NCI-H460 (cell line): Measurements from ENCODE around the gene ARHGAP45. TPM values are rescaled to one million over a fixed set of nuclear protein-coding genes. Genes with fewer than 3 reads are reported as not detected.

Experiments used
- DNase-seq: peaks from one replicate; pipeline ENCODE4 v3.0.0-alpha.2; 2016; ENCODE audit warnings: low read depth; ENCODE audit errors: extremely low read depth
- total RNA-seq: library from RNA; depleted of rRNA; stranded (reverse); fragments of >200 nt; shearing (Covaris generic); gene quantifications from 2 replicates; pipeline ENCODE4 v1.2.3, GENCODE V29; 2014

Gene ARHGAP45
- total RNA-seq, 1 experiment from 2014 or later: 0.92 TPM

- DNase-seq: no peak
These were observed 13.5 kb upstream of the ARHGAP45 start for GRCh38 chr19:1053176-1054101.

GRCh38 chr19:1054102-1055027, 12.6 kb upstream of the ARHGAP45 start:
- DNase-seq: no peak

- DNase-seq: no peak
These were observed 11.9 kb upstream of the ARHGAP45 start for GRCh38 chr19:1055028-1055425.

- no peak for DNase-seq
These were observed 10.9 kb upstream of the ARHGAP45 start for GRCh38 chr19:1055886-1056620.

DNA sequence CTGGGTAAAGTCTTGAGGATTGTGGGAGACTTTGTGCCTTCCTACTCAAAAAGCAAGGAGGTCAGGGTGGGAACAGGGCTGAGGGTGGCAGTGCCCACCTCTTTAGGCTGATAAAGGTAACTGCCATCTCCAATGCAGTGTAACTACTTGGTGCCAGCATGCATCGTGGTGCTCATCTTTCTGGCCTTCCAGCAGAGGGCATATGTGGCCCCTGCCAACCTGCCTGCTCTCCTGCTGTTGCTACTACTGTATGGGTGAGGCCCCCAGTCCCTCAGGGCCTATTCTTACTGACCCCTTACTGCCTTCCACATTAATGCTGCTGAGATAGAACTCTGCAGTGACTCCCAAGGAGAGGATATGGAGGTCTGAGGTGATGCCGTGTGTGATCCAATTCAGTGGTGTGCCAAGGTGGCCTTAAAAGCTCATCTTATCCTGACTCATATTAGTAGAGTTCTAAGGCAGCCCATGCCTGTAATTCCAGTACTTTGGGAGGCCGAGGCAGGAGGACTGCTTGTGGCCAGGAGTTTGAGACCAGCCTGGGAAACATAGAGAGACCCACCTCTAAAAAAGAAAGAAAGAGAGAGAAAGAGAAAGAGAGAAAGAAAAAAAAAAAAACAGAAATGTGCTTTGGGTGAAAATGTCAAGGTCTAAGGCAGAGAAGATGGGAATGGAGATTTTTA, 9.7 kb upstream of the ARHGAP45 start:
- peak; percentile 22 for DNase-seq

GRCh38 chr19:1058112-1058511, 8.9 kb upstream of the ARHGAP45 start:
- DNase-seq: no peak

GRCh38 chr19:1060689-1061088, 6.3 kb upstream of the ARHGAP45 start:
- DNase-seq: no peak

DNA sequence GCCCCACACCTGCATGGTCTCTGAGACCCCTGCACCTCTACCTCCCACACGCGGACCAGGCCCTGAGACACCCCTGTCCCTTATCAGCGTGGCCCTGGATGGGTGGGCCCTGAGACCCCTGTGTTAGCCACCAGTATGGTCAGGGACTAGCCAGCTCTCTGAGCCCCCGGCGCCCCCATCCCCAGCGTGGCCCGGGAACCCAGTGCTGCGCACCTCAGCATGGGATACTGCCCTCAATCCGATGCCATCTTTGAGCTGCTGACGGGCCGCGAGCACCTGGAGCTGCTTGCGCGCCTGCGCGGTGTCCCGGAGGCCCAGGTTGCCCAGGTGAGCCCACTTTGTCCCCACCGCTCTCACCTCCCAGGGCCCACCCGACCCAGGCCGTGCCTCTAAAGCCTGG, 5.0 kb upstream of the ARHGAP45 start:
- no peak for DNase-seq

DNA sequence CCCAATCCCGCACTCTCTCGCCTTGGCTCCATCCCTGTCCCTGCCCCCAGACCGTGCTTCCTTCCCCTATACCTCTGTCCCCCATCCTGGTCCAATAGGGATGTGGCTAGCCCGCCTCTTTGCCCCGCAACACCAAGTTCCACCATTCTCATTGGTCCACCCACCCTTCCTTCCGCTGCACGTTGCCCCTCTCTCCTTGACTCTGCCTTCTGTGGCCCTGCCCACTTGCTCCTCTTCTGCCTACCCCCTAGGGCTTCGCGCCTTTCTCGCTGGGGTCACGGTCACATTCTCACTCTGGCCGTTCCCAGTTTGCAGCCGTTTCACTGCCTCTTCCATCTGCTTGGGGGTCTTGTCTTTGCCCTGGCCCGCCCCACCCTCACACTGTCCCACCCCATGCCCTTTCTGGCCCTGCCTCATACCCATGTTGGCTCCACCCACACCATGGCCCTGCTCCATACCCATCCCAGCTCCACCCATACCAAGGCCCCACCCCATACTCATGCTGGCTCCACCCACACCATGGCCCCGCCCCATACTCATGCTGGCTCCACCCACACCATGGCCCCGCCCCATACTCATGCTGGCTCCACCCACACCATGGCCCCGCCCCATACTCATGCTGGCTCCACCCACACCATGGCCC, 4.5 kb upstream of the ARHGAP45 start:
- no peak for DNase-seq

- peak; percentile 14 for DNase-seq
These were observed 3.7 kb upstream of the ARHGAP45 start for GRCh38 chr19:1063030-1063908.

DNA sequence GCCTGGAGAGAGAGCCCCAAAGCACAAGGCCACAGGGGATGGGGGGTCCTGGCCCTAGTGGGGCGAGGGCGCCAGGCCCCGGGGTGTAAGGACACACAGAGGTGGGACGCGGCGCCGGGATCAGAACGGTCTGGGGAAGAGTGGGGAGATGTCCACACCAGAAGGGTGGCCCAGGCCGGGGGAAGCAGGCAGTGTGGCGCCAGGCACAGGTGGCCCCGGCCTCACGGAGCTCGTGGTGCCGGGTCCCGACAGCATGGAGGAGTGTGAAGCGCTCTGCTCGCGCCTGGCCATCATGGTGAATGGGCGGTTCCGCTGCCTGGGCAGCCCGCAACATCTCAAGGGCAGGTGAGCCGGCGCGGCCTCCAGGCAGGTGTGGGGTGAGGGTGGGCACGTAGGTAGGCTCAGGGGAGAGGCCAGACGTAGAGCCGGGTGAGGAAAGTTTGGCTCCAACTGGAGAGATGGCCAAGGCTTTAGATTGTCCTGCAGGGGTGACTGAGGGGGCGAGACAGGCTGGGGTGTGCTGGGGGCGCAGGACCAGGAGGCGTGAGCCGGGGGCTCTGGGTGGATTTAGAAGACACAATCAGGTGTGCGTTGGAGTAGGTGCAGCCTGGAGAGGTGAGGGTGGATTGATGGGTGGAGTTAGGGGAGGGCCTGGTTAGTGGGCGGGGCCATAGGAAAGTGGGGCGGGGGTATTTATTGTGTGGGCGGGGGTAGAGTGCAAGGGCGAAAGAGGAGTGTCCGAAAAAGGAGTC, 2.9 kb upstream of the ARHGAP45 start:
- no peak for DNase-seq

- DNase-seq: peak; percentile 40
These were observed 2.0 kb upstream of the ARHGAP45 start for GRCh38 chr19:1064661-1065605.

DNA sequence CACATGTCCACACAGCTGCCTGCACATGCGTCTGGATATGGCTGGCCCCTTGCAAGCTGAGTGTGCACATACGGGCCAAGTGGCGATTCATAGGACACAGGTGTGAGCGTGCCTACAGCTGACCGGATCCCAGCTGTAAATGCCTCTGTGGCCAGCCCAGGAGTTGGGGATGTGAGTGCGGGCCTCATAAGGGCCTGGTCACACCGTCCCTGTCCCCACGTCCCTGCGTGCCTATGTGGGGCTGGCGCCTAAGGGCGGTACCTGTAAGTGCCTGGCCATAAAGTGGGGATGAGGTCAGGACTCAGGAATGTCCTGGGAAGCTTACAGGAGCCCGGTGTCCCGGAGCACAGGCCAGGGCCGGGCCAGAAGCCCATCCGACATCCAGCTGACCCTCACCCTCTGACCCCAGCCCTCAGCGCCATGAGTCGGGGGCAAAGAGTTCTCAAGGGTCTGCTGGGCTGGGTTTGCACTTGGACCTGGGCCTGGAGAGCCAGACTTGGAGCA, 1.3 kb upstream of the ARHGAP45 start:
- DNase-seq: no peak

DNA sequence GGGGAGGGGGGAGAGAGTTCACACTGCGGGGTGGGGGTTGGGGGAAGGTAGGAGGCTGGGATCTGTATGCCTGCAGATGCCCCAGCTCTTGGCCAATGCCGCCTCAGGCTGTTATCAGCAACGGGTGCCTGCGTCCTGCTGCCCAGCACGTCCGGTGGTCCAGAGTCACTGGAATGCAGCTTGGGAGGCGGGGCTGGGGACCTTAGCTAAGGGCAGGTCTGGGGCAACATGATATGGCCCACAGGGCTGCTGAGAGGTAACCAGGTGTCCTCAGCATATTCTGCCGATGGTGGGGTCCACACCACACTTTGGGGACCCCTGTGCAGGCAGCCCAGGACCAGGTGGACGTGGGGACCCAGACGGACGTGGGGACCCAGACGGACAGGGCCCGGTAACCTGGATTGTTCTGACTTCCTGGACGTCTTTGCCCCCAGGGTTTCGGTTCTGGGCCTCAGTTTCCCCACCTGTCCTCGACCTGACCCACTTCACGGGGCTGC, 668 bp upstream of the ARHGAP45 start:
- DNase-seq: no peak

- DNase-seq: no peak
These were observed 482 bp downstream of the ARHGAP45 start for GRCh38 chr19:1067341-1067957.
